GM18870 (cell line): ENCODE results near the gene MRTFB.
A peak's percentile ranks its signal among the peaks of the same experiment; 100 is the strongest.

Source experiments
- ATAC-seq: cut with Tn5 transposase; IDR thresholded peaks from one replicate; pipeline ENCODE4 v1.9.1; 2021; ENCODE audit warnings: moderate library complexity; ENCODE audit not compliant: unreplicated experiment

Gene MRTFB

DNA sequence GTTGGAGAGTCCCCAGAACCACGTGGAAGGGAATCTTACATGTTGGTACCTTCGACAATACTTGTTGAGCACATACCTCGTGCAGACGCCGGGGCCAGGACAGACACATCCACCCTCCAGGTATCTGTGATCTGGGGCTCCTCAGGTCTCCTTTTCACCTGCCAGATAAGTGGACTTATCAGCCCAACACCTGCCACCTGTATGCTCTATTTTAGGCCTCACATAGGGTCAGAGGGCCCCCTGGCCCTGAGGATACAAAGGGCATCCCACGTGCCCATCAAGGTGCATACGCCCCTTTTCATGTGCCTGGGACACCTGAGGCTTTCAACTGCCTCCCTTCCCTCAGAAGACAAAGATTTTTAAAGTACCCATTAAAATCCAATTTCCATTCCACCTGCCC, 212.7 kb downstream of the MRTFB start:
- no peak for ATAC-seq

DNA sequence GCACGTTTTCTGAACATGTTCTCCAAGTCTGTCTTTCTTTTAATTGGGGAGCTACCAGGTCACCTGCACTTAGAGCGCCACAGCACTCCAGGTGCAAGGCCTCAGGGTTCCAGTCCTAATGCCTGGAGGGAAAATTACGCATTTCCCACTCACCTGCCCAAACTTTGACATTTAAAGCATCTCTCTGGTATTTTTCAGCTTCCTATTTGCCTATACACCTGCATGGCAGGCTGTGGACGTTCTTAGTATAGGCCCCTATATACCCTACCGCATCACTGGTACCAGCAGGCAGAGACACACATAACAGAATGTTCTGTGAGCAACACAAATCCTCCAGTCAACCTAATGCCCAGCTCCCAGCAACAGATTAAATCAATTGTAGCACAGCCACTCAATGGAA, 213.3 kb downstream of the MRTFB start:
- no peak for ATAC-seq

DNA sequence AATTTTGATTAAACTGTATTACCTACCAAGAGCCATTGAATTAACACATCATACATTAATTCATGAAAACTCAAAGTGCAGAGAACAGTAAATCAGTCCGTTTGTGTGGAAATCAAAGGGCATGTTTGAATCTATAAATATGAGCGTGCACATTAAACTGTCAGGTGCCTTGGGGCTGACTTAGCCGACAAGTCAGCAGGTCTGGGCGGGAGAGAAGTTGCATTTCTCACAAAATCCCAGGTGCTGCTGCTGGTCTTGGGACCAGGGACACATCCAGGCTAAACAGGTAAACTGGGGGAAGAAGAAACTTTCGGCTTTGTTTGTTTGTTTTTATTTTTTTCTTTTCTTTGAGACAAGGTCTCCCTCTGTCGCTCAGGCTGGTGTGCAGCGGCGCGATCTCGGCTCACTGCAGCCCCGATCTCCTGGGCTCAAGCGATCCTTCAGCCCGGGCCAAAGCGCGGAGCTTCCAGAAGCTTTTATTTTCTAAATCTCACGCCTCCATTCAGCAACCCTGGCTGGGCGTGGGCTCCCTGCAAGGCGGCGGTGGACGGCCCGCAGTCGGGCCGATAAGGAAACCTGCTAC, 213.9 kb downstream of the MRTFB start:
- peak; percentile 33 for ATAC-seq

DNA sequence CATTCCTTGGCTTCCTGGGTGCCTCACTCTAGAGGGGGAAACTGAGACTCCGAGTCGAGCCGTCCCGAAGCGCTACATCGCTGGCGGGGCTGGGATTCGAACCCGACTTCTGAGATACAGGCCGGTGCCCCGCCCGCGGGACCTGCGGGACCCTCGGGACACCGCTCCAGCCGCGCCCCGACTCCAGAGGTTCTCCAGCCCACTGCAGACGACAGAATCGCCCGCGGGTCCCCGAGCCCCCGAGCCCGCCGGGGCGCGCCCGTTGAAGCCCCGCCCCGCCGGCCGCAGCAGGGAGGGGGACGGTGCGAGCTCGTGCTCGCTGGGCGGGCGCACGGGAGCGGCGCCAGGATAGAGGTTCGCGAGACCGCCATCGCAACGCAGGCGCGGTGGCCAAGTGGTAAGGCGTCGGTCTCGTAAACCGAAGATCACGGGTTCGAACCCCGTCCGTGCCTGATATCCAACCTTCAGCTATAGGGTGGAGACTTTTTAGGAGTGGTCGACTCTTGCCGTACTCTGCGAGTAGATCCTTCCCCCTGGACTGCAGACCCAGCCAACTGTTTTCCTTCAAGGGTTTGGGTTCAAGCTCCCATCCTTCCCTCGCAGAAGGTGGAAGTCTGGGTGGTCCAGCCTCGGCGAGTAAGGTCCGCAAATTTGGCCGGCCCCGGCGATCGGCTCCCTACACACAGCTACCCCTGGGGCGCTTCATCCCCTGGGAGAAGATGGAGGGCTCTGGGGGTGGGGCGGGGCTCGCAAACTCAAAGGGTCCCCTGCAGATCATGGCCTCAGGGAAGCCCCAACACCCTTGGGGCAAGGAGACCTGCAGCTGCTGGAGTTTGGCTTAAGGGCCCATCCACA, 214.6 kb downstream of the MRTFB start:
- ATAC-seq: peak; percentile 74

- peak; percentile 2 for ATAC-seq
Observed at GRCh38 chr16:14286368-14287230, 215.5 kb downstream of the MRTFB start.

DNA sequence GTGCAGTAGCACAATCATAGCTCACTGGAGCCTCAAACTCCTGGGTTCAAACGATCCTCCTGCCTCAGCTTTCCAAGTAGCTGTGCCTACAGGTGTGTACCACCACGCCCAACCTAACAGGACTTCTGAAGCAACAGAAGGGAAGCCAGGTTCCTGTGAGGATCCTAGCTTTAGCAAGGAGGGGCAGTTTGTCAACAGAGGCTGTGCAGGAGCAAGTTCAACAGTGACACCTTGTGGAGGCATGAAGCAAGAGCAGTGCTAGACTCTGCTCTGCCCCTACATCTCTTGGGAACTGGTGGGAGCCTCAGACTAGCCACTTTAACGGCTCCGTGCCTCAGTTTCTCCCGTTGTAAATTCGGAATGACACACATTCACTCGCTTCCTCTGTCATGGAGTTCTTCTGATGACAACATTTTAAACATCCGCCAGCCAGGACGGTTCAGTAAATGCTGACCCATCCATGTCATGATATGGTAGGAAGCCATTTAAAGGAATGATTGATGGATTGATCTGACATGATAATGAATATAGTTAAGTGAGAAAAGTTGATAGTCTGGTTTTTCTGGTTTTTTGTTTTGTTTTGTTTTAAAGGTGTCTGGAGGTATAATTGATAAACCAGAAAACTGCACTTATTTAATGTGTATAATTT, 218.7 kb downstream of the MRTFB start:
- no peak for ATAC-seq

DNA sequence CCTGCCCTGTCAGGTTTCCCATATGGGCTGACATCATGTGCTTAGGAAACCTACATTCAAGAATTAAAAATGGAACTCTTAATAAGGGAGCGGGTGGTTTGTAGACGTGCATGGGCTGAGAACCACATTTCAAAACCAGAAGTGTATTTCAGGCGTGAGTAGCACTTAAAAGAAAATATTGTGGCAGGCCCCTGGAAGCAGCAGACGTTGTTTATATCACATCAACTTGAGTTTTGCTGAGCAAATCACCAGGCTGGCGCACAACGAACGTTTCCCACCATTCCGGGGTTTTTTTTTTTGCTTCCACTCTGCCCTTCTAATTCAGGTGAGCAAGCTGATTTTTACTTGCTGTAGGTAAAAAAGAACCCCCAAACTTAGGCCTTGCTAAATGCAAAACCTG, 220.2 kb downstream of the MRTFB start:
- no peak for ATAC-seq

DNA sequence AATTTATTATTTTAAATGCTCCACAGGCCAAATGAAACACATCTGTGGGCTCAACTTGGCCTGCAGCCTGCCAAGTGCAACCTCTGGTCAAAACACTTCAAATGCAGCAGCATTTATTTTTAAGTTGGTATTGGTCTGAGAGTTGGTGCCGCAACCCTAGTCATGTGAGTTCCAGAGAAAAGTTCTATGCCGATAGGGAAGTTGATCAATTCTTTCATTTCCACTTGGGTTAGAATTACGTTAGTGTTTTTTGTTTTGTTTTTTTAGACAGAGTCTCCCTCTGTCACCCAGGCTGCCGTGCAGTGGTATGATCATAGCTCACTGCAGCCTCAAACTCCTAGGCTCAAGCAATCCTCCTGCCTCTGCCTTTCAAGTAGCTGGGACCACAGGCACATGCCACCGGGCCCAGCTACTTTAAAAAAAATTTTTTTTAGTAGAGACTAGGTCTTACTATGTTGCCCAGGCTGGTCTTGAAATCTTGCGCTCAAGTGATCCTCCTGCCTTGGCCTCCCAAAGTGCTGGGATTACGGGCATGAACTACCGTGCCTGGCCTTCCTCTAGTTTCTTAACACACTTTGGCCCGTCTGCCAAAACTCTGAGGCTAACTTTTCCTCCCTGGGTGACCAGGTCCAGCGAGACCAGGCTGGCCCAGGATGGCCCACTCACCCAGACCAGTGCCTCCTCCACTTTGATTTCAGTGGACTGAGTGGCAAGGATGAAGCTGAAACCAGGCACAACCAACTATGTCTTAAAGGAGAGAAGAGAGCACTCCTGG, 221.1 kb downstream of the MRTFB start:
- no peak for ATAC-seq

DNA sequence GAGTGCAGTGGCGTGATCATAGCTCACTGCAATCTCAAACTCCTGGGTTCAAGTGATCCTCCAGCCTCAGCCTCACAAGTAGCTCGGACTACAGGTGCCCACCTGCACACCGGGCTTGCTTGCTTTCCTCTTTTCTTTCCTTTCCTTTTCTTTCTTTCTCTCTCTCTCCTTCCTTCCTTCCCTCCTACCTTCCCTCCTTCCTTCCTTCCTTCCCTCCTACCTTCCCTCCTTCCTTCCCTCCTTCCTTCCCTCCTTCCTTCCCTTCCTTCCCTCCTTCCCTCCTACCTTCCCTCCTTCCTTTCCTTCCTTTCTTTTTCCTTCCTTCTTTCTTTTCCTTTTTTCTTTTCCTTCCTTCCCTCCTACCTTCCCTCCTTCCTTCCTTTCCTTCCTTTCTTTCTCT, 225.5 kb downstream of the MRTFB start:
- no peak for ATAC-seq

- ATAC-seq: no peak
Observed at GRCh38 chr16:14298374-14299122, 227.4 kb downstream of the MRTFB start.

GRCh38 chr16:14300705-14301168, 229.6 kb downstream of the MRTFB start:
- ATAC-seq: no peak

GRCh38 chr16:14301169-14302030, 230.3 kb downstream of the MRTFB start:
- ATAC-seq: no peak

DNA sequence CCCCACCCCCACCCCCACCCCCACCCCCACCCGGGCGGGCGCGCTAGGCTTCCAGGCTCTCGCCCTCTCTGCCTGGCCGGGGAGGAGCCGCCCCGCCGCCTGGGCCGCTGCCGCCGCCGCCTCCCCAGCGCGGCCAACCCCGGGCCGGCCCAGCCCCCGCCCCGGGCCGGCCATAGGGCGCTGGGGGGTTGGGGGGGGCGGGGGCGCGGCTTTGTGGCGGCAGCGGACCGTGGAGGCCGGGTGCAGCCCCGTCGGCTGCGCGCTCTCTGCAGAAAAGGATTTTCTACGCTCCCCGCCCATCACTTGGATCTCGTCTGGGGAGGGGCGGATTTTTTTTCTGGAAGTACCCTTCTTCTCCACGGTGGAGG, 230.9 kb downstream of the MRTFB start:
- ATAC-seq: no peak

DNA sequence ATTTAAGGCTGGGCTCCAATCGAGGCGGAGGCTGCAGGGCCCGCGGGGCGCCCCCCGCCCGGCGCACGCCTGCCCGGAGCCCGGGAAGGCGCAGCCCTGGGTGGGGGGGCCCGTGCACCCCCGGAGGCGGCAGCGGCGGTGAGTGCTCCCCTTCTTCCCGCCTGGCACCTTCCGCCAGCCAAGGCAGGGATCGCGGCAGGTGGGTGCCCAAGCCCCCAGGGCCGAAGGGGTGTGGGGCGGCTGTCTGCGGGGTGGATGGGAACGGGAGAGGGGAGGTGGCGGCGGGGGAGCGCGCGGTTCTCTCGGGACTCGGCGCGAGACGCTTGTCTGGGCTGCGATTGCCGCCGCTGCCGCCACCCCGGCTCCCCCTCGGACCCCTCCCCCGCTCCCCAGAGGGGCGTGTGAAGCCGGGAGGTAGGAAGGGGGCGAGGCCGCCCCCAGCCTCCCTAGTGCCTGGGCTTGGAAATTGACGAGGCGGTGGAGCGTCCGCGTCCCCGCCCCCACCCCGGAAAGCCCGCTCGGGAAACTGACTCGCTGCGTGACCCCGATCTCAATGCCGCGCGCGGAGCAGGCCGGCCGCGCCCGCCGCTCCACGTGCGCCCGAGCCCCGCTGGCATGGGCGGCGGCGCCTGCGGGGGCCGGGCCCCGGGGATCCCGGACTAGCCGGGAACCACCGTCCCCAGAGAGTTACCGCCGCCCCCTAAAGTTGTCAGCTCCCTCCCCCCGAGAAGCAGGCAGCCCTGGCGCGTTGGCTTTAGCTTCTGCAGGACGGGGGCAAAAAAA, 231.5 kb downstream of the MRTFB start:
- ATAC-seq: no peak

GRCh38 chr16:14303182-14303618, 232.1 kb downstream of the MRTFB start:
- no peak for ATAC-seq

GRCh38 chr16:14303639-14304394, 232.7 kb downstream of the MRTFB start:
- ATAC-seq: no peak

GRCh38 chr16:14304891-14305460, 233.9 kb downstream of the MRTFB start:
- ATAC-seq: no peak
